Suppressor macrophage treated with lipopolysaccharide for 1 hour (primary cell): ENCODE data around the gene CLEC9A.
A peak's percentile ranks its signal among the peaks of the same experiment; 100 is the strongest.
"Not testable (repeated sequence)": the region's sequence is repeated elsewhere in the genome, so short reads cannot be mapped to it uniquely, and the experiment has no call there.

Source experiments
- DNase-seq, 3 donors: peaks; one replicate each; pipeline ENCODE4 v3.0.0-alpha.2; 2020 to 2022

The CLEC9A gene

GRCh38 chr12:10030446-10030845 lies at the start of gene CLEC9A:
CLEC9A (plus strand) TSS chr12:10030682; CDS start chr12:10052688, 22,006 bp downstream.
- no peak for DNase-seq

- peak; percentile 19 to 52 (median 29) for DNase-seq
Observed at GRCh38 chr12:9991876-9992275, 38.6 kb upstream of the CLEC9A start.

- DNase-seq, result peak in 2 of 3 donors; percentile 29
Observed at GRCh38 chr12:9992296-9992695, 38.2 kb upstream of the CLEC9A start.

- DNase-seq, result no peak
Observed at GRCh38 chr12:9999016-9999415, 31.5 kb upstream of the CLEC9A start, which contains the start of gene CLEC1B. CLEC1B (minus strand) TSS chr12:9999121; CDS start chr12:9999100, 21 bp downstream.

GRCh38 chr12:10001171-10001776 lies 29.2 kb upstream of the CLEC9A start:
- no peak for DNase-seq

- DNase-seq, result no peak
Observed at GRCh38 chr12:10012630-10013330, 17.7 kb upstream of the CLEC9A start.

GRCh38 chr12:10015450-10015849 lies 15.0 kb upstream of the CLEC9A start:
- DNase-seq, result no peak

GRCh38 chr12:10016881-10017280 lies 13.6 kb upstream of the CLEC9A start:
- peak in 2 of 3 donors; percentile 12 to 43 for DNase-seq

- DNase-seq, result peak; percentile 39 to 68 (median 66)
Observed at GRCh38 chr12:10018386-10018785, 12.1 kb upstream of the CLEC9A start.

- no peak for DNase-seq
Observed at GRCh38 chr12:10021342-10021741, 9.1 kb upstream of the CLEC9A start.

GRCh38 chr12:10025236-10025635 lies 5.2 kb upstream of the CLEC9A start:
- no peak for DNase-seq

GRCh38 chr12:10026666-10027065 lies 3.8 kb upstream of the CLEC9A start:
- not testable (repeated sequence) for DNase-seq

GRCh38 chr12:10027311-10027710 lies 3.2 kb upstream of the CLEC9A start:
- DNase-seq, result no peak

- peak; percentile 89 to 98 (median 96) for DNase-seq
Observed at GRCh38 chr12:10027721-10028120, 2.8 kb upstream of the CLEC9A start.

GRCh38 chr12:10031321-10031720 lies 839 bp downstream of the CLEC9A start:
- DNase-seq, result peak; percentile 15 to 50 (median 41)

- no peak for DNase-seq
Observed at GRCh38 chr12:10031771-10032175, 1.3 kb downstream of the CLEC9A start.

GRCh38 chr12:10033783-10034545 lies 3.5 kb downstream of the CLEC9A start:
- DNase-seq, result peak; percentile 41 to 66 (median 64)

- no peak for DNase-seq
Observed at GRCh38 chr12:10042167-10042566, 11.7 kb downstream of the CLEC9A start.

GRCh38 chr12:10048526-10048925 lies 18.0 kb downstream of the CLEC9A start:
- DNase-seq, result peak; percentile 31 to 45 (median 38)

- DNase-seq, result no peak
Observed at GRCh38 chr12:10052193-10052913, 21.9 kb downstream of the CLEC9A start.

- DNase-seq, result no peak
Observed at GRCh38 chr12:10058387-10058786, 27.9 kb downstream of the CLEC9A start.

GRCh38 chr12:10065241-10065640 lies 34.8 kb downstream of the CLEC9A start:
- DNase-seq, result no peak

- no peak for DNase-seq
Observed at GRCh38 chr12:10067264-10067663, 36.8 kb downstream of the CLEC9A start.
